GM21390 (cell line): Measurements from ENCODE around the gene FUCA1.
"Not testable (repeated sequence)": the region's sequence is repeated elsewhere in the genome, so short reads cannot be mapped to it uniquely, and the experiment has no call there.

Experiments
- ATAC-seq: cut with Tn5 transposase; IDR thresholded peaks from one replicate; pipeline ENCODE4 v1.9.1; 2021; ENCODE audit not compliant: unreplicated experiment

Gene FUCA1

GRCh38 chr1:23843644-23844043 is 24.4 kb downstream of the FUCA1 start:
- ATAC-seq: no peak

- ATAC-seq: no peak
Observed at GRCh38 chr1:23838401-23838866, 29.7 kb downstream of the FUCA1 start.

- no peak for ATAC-seq
Observed at GRCh38 chr1:23837908-23838307, 30.2 kb downstream of the FUCA1 start.

- no peak for ATAC-seq
Observed at GRCh38 chr1:23836037-23836436, 32.1 kb downstream of the FUCA1 start.

GRCh38 chr1:23834156-23834555 is 33.9 kb downstream of the FUCA1 start:
- ATAC-seq: not testable (repeated sequence)

- no peak for ATAC-seq
Observed at GRCh38 chr1:23827717-23828116, 40.4 kb downstream of the FUCA1 start.

- ATAC-seq: not testable (repeated sequence)
Observed at GRCh38 chr1:23826590-23826989, 41.5 kb downstream of the FUCA1 start.

GRCh38 chr1:23825762-23826522 is 42.1 kb downstream of the FUCA1 start:
- no peak for ATAC-seq

- ATAC-seq: peak; percentile 84
Observed at GRCh38 chr1:23825076-23825761, 42.9 kb downstream of the FUCA1 start, which contains the start of gene HMGCL. HMGCL (minus strand) TSS chr1:23825429; CDS start chr1:23825415, 14 bp downstream.

GRCh38 chr1:23824711-23825075 is 43.4 kb downstream of the FUCA1 start:
- ATAC-seq: no peak

- ATAC-seq: no peak
Observed at GRCh38 chr1:23823767-23824166, 44.3 kb downstream of the FUCA1 start.

- ATAC-seq: no peak
Observed at GRCh38 chr1:23817633-23818032, 50.5 kb downstream of the FUCA1 start.

- ATAC-seq: no peak
Observed at GRCh38 chr1:23816906-23817305, 51.2 kb downstream of the FUCA1 start.

- ATAC-seq: no peak
Observed at GRCh38 chr1:23816361-23816760, 51.7 kb downstream of the FUCA1 start.

- no peak for ATAC-seq
Observed at GRCh38 chr1:23814016-23814415, 54.1 kb downstream of the FUCA1 start.

- peak; percentile 55 for ATAC-seq
Observed at GRCh38 chr1:23810818-23811540, 57.1 kb downstream of the FUCA1 start.

- no peak for ATAC-seq
Observed at GRCh38 chr1:23809751-23810171, 58.3 kb downstream of the FUCA1 start.

- ATAC-seq: no peak
Observed at GRCh38 chr1:23807453-23807852, 60.6 kb downstream of the FUCA1 start.

GRCh38 chr1:23806280-23806679 is 61.8 kb downstream of the FUCA1 start:
- no peak for ATAC-seq

- no peak for ATAC-seq
Observed at GRCh38 chr1:23805025-23805424, 63.1 kb downstream of the FUCA1 start.

GRCh38 chr1:23804183-23804835 is 63.8 kb downstream of the FUCA1 start:
- no peak for ATAC-seq
